Memory B cell (primary cell): Measurements from ENCODE around the gene C3orf20.

Experiments used
- ATAC-seq: fragments of 150-1000 bp; cut with Tn5 transposase; 2 replicates; pipeline ENCODE4 v1.10.0; 2021; ENCODE audit warnings: low read depth, mild to moderate bottlenecking, moderate library complexity
- DNase-seq, 2 donors: peaks; one replicate each; pipeline ENCODE4 v3.0.0; 2022; ENCODE audit warnings: low spot score in 2 of 2
- H3K27ac Mint-ChIP-seq: one replicate; pipeline ENCODE4 v1.8.0; 2022; ENCODE audit warnings: mild to moderate bottlenecking, moderate library complexity, mixed read lengths
- H3K27me3 Mint-ChIP-seq: one replicate; pipeline ENCODE4 v1.8.0; 2022; ENCODE audit warnings: mixed read lengths
- H3K36me3 Mint-ChIP-seq: one replicate; pipeline ENCODE4 v1.8.0; 2022; ENCODE audit warnings: mild to moderate bottlenecking, mixed read lengths
- H3K4me1 Mint-ChIP-seq: one replicate; pipeline ENCODE4 v1.8.0; 2022; ENCODE audit warnings: mixed read lengths
- H3K4me3 Mint-ChIP-seq: one replicate; pipeline ENCODE4 v1.8.0; 2022; ENCODE audit warnings: mild to moderate bottlenecking, moderate library complexity, mixed read lengths
- H3K9me3 Mint-ChIP-seq: one replicate; pipeline ENCODE4 v1.8.0; 2022; ENCODE audit warnings: mixed read lengths

Gene C3orf20

DNA sequence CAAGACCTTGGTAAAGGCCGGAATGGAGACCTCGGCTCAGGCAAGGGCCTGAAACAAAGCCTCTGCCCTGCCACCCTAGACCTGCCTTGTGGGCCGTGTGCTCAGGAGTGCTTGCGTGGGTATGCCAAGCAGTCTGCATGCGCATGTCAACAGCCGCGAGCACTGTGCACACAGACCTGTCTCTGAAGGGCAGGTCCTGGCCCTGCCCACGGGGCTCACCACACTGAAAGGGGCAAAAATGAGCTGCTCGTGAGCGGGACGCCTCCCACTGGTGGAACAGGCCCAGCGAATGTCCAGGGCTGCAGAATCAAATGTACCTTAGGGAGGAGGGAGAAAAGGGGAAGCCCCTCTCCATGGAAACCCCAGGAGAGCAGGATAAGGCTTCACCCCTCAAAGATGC lies 99.5 kb downstream of the C3orf20 start:
- H3K36me3 Mint-ChIP-seq = peaks cover 3% of the 10 kb centered on the region
- H3K27me3 Mint-ChIP-seq = peaks cover 4% of the 10 kb centered on the region
- H3K4me1 Mint-ChIP-seq = no peaks in the 10 kb centered on the region
- no peak overlapping the region for H3K27ac Mint-ChIP-seq
- peaks cover 4% of the 10 kb centered on the region for H3K9me3 Mint-ChIP-seq
- no peak overlapping the region for H3K4me3 Mint-ChIP-seq
- ATAC-seq = no peak
- DNase-seq = no peak

DNA sequence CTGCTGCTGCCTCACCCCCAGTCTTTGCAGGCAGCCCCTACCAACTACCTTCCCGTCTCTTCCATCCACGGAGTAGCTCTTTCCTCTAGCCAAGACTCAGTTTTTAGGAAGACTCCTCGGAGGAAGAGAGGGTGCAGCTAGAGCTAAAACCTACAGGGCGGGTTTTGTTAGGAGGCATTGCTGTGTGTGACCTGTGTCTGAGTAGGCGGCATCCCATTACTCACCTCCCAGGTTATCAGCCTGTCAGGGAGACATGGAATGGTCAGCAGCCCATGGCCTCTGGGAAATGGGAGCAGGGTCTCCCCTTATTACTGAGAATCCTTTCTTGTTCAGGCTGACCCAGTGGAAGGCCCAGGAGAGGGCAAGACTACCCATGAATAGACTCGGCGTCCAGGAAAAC lies 100.1 kb downstream of the C3orf20 start:
- no peak for DNase-seq
- Mint-ChIP-seq H3K4me3 (no peak overlapping the region), H3K4me1 (no peaks in the 10 kb centered on the region), H3K27ac (no peak overlapping the region), H3K27me3 (peaks cover 4% of the 10 kb centered on the region), H3K36me3 (peaks cover 3% of the 10 kb centered on the region), H3K9me3 (peaks cover 7% of the 10 kb centered on the region)
- no peak for ATAC-seq

DNA sequence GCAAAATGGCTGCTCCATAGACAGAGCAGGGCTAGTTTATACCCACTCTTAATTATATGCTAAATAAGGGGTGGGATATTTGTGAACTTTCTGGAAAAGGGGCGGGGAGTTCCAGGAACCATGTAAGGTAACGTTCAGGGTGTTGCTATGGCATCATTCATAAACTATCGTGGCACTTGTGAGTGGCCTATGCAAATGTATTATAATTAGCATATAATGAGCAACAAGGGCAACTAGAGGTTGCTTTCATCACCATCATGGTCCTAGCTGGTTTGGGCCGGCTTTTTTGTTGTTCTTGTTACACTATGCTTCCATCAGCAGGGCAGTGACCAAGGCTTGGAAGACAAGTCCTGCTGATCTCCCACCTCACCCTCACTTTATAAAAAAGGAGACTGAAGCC lies 100.6 kb downstream of the C3orf20 start:
- ATAC-seq = no peak
- no peak for DNase-seq
- Mint-ChIP-seq H3K27ac (no peak overlapping the region), H3K4me1 (no peaks in the 10 kb centered on the region), H3K9me3 (peaks cover 7% of the 10 kb centered on the region), H3K36me3 (peaks cover 3% of the 10 kb centered on the region), H3K27me3 (peaks cover 4% of the 10 kb centered on the region), H3K4me3 (no peak overlapping the region)

DNA sequence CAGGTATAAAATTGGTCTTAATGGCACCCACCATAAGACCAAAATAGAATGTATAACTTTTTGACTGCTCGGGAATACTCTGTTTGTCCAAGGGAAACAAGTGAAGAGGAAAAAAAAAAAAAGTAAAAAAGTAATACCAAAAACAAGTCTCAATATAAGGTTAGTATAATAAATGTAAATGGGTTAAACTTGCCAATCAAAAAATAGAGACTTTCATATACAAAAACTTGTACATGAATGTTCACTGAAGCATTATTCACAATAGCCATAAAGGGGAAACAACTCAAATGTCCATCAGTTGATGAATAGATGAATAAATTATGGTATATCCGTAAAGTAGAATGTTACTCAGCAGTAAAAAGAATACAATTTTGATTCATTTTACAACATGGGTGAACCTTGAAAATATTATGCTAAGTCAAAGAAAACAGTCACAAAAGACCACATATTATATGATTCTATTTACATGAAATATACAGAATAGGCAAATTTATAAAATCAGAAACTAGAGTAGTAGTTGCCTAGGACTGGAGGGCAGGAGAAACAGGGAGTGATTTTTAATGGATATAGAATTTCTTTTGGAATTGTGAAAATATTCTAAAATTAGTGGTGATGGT lies 104.2 kb downstream of the C3orf20 start:
- DNase-seq = no peak
- Mint-ChIP-seq H3K4me3 (no peak overlapping the region), H3K4me1 (no peaks in the 10 kb centered on the region), H3K27ac (no peak overlapping the region), H3K27me3 (peaks cover 6% of the 10 kb centered on the region), H3K36me3 (peaks cover 3% of the 10 kb centered on the region), H3K9me3 (peaks cover 7% of the 10 kb centered on the region)
- ATAC-seq = no peak

DNA sequence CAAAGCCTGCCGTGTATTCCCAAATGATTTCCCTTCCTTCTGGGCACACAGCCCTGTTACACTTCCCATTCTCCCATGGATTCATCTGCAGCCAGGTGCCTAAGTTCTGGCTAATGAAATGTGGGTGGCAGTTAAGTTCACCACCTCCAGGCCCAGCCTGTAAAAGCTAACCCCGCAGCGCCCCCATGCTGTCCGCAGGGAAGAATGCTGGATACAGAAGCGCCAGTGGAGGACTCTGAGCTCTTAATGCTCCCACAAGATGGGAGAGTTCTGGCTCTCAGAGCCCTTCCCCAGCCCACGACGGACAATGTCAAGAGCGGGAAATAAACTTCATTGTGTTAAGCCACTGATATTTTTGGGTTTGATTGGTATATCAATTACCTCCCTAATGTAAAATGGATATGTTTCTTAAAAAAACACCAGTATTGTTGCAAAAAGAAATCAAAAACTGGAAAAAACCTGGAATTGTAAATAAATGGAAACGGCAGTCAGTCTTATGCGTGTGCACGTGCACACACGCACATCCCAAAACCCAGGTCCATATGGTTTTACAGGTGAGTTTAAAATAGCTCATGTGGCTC lies 106.1 kb downstream of the C3orf20 start:
- DNase-seq = no peak
- peaks cover 10% of the 10 kb centered on the region for H3K27me3 Mint-ChIP-seq
- peak; percentile 52 for ATAC-seq

DNA sequence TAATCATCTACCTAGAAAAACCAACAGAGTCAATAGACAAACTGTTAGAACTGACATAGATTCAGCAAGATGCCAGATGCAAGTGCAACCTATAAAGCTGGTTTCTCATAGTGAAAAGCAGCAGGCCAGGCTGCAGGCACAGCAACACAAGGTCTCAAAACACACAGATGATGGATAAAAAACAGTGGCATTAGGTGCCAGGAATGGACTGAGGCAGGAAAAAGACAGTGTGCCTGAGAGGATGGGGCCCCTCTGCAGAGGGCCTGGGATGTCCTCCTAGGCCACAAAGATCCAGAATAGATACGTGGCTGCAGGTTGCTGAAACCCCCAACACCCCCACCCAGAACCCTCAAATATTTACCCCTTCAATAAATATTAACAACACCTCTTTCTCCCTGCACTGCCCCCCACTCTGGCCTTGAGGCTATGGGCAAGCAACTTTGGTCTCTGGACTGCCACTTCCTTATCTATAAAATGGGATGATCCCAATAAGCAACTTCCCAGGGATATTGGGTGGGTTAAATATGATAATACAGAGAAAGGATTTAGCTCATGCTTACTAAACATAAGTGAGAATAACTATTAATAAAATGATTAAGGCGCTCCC lies 108.6 kb downstream of the C3orf20 start:
- ATAC-seq = no peak
- H3K36me3 Mint-ChIP-seq = peaks cover 3% of the 10 kb centered on the region
- H3K4me3 Mint-ChIP-seq = no peak overlapping the region
- no peak overlapping the region for H3K27ac Mint-ChIP-seq
- DNase-seq = no peak
- H3K4me1 Mint-ChIP-seq = no peaks in the 10 kb centered on the region
- peaks cover 6% of the 10 kb centered on the region for H3K9me3 Mint-ChIP-seq
- peaks cover 9% of the 10 kb centered on the region for H3K27me3 Mint-ChIP-seq

More for the DNA sequence above, 106.1 kb downstream of the C3orf20 start:
- Mint-ChIP-seq H3K4me1 (no peaks in the 10 kb centered on the region), H3K36me3 (peaks cover 3% of the 10 kb centered on the region), H3K27ac (no peak overlapping the region), H3K4me3 (no peak overlapping the region), H3K9me3 (peaks cover 7% of the 10 kb centered on the region)

DNA sequence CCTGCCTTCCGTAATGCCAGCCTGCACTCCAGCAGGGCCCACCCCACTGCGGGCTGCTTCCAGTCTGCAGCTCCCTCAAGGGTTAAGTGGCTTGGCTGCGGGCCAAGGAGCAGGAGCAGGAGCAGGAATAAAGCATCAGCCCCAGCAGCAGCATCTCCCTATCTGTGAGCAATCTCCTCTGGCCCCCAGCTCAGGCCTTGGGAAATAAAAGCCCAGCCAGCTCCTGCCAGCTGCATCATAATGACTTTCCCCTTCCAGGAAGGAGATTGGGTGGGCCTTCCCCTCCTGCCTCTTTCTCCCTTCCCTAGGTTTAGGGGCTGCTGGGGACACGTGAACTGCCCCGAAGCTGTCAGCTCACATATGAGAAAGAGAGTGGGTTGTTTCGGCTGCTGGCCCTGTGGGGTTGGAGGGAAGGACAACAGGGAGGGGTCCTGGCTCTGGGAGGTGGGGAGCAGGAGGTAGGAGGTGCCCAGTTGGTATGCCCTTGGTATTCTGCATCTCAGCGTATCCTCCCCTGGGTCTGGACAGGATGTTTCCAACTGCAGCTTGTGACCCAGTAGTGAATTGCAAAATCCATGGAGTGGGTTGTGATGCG lies 109.2 kb downstream of the C3orf20 start:
- Mint-ChIP-seq H3K9me3 (peaks cover 2% of the 10 kb centered on the region), H3K4me1 (no peaks in the 10 kb centered on the region), H3K27ac (no peak overlapping the region), H3K4me3 (no peak overlapping the region), H3K36me3 (no peaks in the 10 kb centered on the region), H3K27me3 (peaks cover 9% of the 10 kb centered on the region)
- DNase-seq = no peak
- no peak for ATAC-seq

DNA sequence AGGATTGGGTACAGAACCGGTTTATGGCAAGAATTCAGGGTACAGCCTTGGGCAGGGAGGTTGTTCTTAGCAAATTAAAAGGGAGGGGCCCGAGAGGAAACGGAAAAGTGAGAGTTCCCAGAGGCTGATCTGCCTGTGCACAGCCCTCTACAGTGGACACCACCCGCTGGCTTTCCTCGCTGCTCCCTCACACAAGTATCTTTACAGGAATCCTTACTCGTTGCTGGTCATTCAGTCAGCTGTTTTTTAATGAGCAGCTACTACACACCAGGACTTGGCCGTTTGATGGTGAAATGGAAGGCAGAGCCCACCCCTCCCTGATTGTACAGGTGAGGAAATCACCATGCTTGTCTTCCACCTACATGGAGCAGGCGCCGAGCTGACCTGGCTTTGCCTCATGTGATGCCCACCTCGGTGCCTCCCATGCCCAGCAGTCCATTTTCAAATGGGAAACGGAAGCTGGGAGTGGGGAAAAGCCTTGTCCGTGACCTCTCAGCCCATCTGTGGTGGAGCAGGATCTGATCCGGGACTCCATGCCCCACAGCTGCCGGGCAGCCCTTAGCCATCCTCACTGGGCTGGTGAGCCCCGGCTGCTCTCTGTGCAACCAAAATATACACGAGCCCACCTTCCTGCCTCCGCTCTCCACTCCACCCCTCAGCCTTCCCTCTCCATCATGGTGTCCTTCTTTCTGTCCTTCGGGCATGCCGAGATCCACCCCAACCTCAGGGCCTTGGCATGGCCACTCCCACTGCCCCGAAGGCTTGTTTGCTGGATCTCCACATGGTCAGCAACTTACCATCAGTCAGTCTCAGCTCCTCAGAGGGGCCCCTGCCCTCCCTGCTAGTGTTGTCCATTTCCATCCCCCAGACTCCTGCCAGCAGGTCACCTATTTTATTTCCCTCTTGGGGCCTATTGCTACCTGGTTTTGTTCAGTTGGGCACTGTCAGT lies 110.5 kb downstream of the C3orf20 start:
- H3K4me3 Mint-ChIP-seq = no peak overlapping the region
- H3K27ac Mint-ChIP-seq = no peak overlapping the region
- H3K27me3 Mint-ChIP-seq = peaks cover 14% of the 10 kb centered on the region
- no peak for DNase-seq
- H3K36me3 Mint-ChIP-seq = no peaks in the 10 kb centered on the region
- no peak for ATAC-seq
- H3K4me1 Mint-ChIP-seq = no peaks in the 10 kb centered on the region
- H3K9me3 Mint-ChIP-seq = no peaks in the 10 kb centered on the region

DNA sequence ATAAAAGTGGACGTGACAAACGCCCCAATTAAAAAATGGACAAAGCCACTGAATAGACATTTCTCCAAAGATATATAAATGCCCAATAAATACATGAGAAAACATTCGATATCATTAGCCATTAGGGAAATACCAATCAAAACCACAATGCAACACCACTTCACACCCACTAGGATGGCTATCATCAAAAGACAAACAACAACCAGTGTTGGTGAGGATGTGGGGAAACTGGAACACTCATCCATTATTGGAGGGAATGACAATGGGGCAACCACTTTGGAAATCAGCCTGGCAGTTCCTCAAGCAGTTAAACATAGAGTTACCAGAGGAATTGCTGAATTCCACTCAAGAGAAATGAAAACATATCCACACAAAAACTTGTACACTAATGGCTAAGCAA lies 111.4 kb downstream of the C3orf20 start:
- peaks cover 17% of the 10 kb centered on the region for H3K27me3 Mint-ChIP-seq

DNA sequence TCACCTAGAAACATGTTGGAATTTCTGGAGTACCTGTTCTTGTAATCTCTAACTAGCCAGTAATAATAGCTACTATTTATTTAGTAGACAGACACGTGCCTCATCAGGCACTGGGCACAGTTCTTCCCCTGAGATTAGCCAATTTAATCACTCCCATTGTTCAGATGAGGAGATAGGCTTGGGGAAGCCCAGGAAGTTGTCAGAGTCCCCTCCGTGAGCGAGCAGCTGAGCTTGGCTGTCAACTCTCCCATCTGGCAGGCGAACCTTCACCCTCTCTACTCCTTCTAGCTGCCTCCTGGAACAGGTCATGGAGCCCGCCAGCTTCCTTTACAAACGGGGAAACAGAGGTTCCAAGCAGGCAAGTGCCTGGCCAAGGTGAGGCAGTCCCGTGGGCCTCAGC lies 112.7 kb downstream of the C3orf20 start:
- ATAC-seq (no peak), DNase-seq (no peak)
- H3K4me1 Mint-ChIP-seq = no peaks in the 10 kb centered on the region
- no peak overlapping the region for H3K27ac Mint-ChIP-seq
- H3K27me3 Mint-ChIP-seq = peaks cover 20% of the 10 kb centered on the region
- H3K4me3 Mint-ChIP-seq = no peak overlapping the region
- H3K9me3 Mint-ChIP-seq = no peaks in the 10 kb centered on the region
- no peaks in the 10 kb centered on the region for H3K36me3 Mint-ChIP-seq

More for the DNA sequence above, 111.4 kb downstream of the C3orf20 start:
- H3K9me3 Mint-ChIP-seq = no peaks in the 10 kb centered on the region
- H3K4me1 Mint-ChIP-seq = no peaks in the 10 kb centered on the region
- H3K27ac Mint-ChIP-seq = no peak overlapping the region
- no peak overlapping the region for H3K4me3 Mint-ChIP-seq
- DNase-seq = no peak
- no peaks in the 10 kb centered on the region for H3K36me3 Mint-ChIP-seq
- no peak for ATAC-seq

DNA sequence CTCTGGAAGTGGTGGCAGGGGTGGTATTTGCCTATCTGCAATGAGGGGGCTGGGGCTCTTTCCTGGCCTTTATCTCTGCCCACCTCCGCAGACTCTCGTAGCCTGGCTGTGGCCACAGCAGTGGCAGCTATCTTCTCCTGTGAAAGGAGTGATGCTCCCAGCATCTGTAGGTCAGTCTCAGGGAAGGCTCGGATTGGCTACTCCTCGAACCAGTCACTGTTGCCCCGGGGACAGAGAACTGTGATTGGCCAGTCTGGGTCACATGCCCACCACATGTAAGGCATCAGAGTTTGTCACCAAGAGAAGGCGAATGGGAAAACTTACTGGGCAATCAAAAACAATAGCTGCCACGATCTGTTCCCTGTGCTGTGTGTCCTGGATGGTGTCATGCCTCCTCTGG lies 113.7 kb downstream of the C3orf20 start:
- Mint-ChIP-seq H3K36me3 (no peaks in the 10 kb centered on the region), H3K27ac (no peak overlapping the region), H3K27me3 (peaks cover 19% of the 10 kb centered on the region), H3K4me3 (no peak overlapping the region), H3K9me3 (no peaks in the 10 kb centered on the region), H3K4me1 (no peaks in the 10 kb centered on the region)
- ATAC-seq (no peak), DNase-seq (no peak)

DNA sequence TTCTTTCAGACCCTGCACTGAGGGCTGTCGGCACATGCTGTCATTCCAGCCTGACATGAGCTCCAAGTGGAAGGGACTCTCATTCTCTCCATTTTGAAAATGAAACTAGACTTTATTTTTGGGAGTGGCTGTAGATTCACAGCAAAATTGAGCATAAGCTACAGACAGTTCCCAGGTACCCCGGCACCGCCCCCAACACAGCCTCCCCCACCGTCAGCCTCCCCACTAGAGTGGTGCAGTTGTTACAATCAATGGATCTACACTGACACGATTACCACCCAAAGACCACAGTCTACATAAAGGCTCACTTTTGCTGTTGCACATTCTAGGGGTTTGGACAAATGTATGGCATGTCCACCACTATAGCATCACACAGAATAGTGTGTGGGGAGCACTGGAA lies 114.3 kb downstream of the C3orf20 start:
- H3K9me3 Mint-ChIP-seq = no peaks in the 10 kb centered on the region
- H3K36me3 Mint-ChIP-seq = no peaks in the 10 kb centered on the region
- DNase-seq = no peak
- H3K4me3 Mint-ChIP-seq = no peak overlapping the region
- no peak overlapping the region for H3K27ac Mint-ChIP-seq
- no peaks in the 10 kb centered on the region for H3K4me1 Mint-ChIP-seq
- H3K27me3 Mint-ChIP-seq = peaks cover 19% of the 10 kb centered on the region
- ATAC-seq = no peak

DNA sequence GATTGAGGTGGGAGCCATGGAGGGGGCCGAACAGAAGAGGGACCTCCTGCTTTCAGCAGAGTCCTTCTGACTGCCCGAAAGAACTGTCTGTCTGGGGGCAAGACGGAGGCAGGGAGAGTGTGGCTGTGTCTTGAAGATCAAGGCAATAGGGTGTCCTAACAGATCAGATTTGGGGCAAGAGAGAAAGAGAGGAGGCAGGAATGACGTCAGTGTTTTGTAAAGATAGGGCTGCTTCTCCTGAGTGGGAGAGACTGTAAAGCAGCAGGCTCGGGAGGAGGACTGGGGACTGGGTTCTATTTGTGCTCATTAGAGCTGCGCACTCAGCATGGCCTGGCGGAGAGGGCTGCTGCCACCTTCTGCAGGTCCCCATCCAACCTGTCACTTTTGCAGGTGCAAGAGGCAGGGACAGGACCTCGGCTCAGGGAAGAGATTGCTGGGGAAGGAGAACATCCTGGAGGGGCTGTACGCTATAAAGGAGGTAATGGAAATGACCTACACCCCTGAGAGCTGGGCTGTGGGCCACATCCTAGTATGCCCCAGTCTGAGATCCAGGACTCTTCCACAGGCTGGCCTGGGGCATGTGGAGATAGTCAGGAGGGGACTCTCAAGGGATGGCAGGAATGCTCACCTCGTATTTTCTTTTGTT lies 114.8 kb downstream of the C3orf20 start:
- Mint-ChIP-seq H3K4me3 (no peak overlapping the region), H3K27me3 (peaks cover 19% of the 10 kb centered on the region), H3K9me3 (no peaks in the 10 kb centered on the region), H3K4me1 (no peaks in the 10 kb centered on the region), H3K36me3 (no peaks in the 10 kb centered on the region), H3K27ac (no peak overlapping the region)
- ATAC-seq = no peak
- DNase-seq = no peak
